ENCODE results near the gene SERINC5.

Gene SERINC5

GRCh38 chr5:80070338-80071056 lies 185.4 kb downstream of the SERINC5 start:
- TF ChIP-seq CTCF (IDR thresholded peaks at IDR 0.05; ENCODE audit: control insufficient read depth, insufficient read depth, low read depth, low read length, missing control alignments): no peak
- no peak overlapping the region for H3K4me3 ChIP-seq (ENCODE audit: control insufficient read depth, low read depth, low read length)
- DNase-seq (ENCODE audit: low read depth): no peak

- no peak overlapping the region for H3K4me3 ChIP-seq (ENCODE audit: control insufficient read depth, low read depth, low read length)
- DNase-seq (ENCODE audit: low read depth): no peak
- TF ChIP-seq CTCF (IDR thresholded peaks at IDR 0.05; ENCODE audit: control insufficient read depth, insufficient read depth, low read depth, low read length, missing control alignments): no peak
Measured at GRCh38 chr5:80069918-80070318, 185.9 kb downstream of the SERINC5 start.

GRCh38 chr5:80069251-80069800 lies 186.5 kb downstream of the SERINC5 start:
- no peak for DNase-seq (ENCODE audit: low read depth)
- no peak for TF ChIP-seq CTCF (IDR thresholded peaks at IDR 0.05; ENCODE audit: control insufficient read depth, insufficient read depth, low read depth, low read length, missing control alignments)
- H3K4me3 ChIP-seq (ENCODE audit: control insufficient read depth, low read depth, low read length): no peak overlapping the region

GRCh38 chr5:80068775-80069174 lies 187.1 kb downstream of the SERINC5 start:
- H3K4me3 ChIP-seq (ENCODE audit: control insufficient read depth, low read depth, low read length): no peak overlapping the region
- no peak for TF ChIP-seq CTCF (IDR thresholded peaks at IDR 0.05; ENCODE audit: control insufficient read depth, insufficient read depth, low read depth, low read length, missing control alignments)

GRCh38 chr5:80068246-80068636 lies 187.6 kb downstream of the SERINC5 start:
- no peak overlapping the region for H3K4me3 ChIP-seq (ENCODE audit: control insufficient read depth, low read depth, low read length)
- DNase-seq (ENCODE audit: low read depth): no peak
- no peak for TF ChIP-seq CTCF (IDR thresholded peaks at IDR 0.05; ENCODE audit: control insufficient read depth, insufficient read depth, low read depth, low read length, missing control alignments)

More at GRCh38 chr5:80068775-80069174, 187.1 kb downstream of the SERINC5 start:
- DNase-seq (ENCODE audit: low read depth): no peak

GRCh38 chr5:80067531-80068245 lies 188.2 kb downstream of the SERINC5 start:
- no peak for TF ChIP-seq CTCF (IDR thresholded peaks at IDR 0.05; ENCODE audit: control insufficient read depth, insufficient read depth, low read depth, low read length, missing control alignments)
- DNase-seq (ENCODE audit: low read depth): no peak
- H3K4me3 ChIP-seq (ENCODE audit: control insufficient read depth, low read depth, low read length): no peak overlapping the region
